HG03520 (cell line): ENCODE results near the gene ZNF541.

Experiments
- ATAC-seq: cut with Tn5 transposase; IDR thresholded peaks from one replicate; pipeline ENCODE4 v1.9.1; 2021; ENCODE audit warnings: mild to moderate bottlenecking, moderate library complexity; ENCODE audit not compliant: unreplicated experiment

ZNF541 gene

GRCh38 chr19:47573071-47574026 is at the start of gene ZNF541:
Gene ZNF541 (minus strand): TSS chr19:47573148. CDS start chr19:47555856, 17,292 bp downstream.
- no peak for ATAC-seq

GRCh38 chr19:47619763-47620162 is 46.8 kb upstream of the ZNF541 start:
- ATAC-seq, result no peak

- no peak for ATAC-seq
Measured at GRCh38 chr19:47618771-47619170, 45.8 kb upstream of the ZNF541 start.

GRCh38 chr19:47615714-47616113 is 42.8 kb upstream of the ZNF541 start:
- no peak for ATAC-seq

- no peak for ATAC-seq
Measured at GRCh38 chr19:47615230-47615629, 42.3 kb upstream of the ZNF541 start.

- no peak for ATAC-seq
Measured at GRCh38 chr19:47614559-47614958, 41.6 kb upstream of the ZNF541 start.

GRCh38 chr19:47614021-47614295 is 41.0 kb upstream of the ZNF541 start:
- no peak for ATAC-seq

- ATAC-seq, result no peak
Measured at GRCh38 chr19:47613165-47614020, 40.4 kb upstream of the ZNF541 start.

- no peak for ATAC-seq
Measured at GRCh38 chr19:47610902-47611301, 38.0 kb upstream of the ZNF541 start.

- no peak for ATAC-seq
Measured at GRCh38 chr19:47609906-47610894, 37.3 kb upstream of the ZNF541 start.

GRCh38 chr19:47608969-47609905 is 36.3 kb upstream of the ZNF541 start, which contains the start of gene BICRA:
Gene BICRA (plus strand): TSS chr19:47609134. CDS start chr19:47673575, 64,441 bp downstream.
- ATAC-seq, result peak; percentile 26

- peak; percentile 76 for ATAC-seq
Measured at GRCh38 chr19:47608074-47608918, 35.3 kb upstream of the ZNF541 start.

GRCh38 chr19:47607564-47608073 is 34.7 kb upstream of the ZNF541 start:
- ATAC-seq, result no peak

- no peak for ATAC-seq
Measured at GRCh38 chr19:47603706-47604565, 31.0 kb upstream of the ZNF541 start.

GRCh38 chr19:47601180-47601904 is 28.4 kb upstream of the ZNF541 start:
- ATAC-seq, result no peak

GRCh38 chr19:47600246-47601179 is 27.6 kb upstream of the ZNF541 start:
- peak; percentile 92 for ATAC-seq
